ENCODE results near the gene HS1BP3.

HS1BP3 gene

DNA sequence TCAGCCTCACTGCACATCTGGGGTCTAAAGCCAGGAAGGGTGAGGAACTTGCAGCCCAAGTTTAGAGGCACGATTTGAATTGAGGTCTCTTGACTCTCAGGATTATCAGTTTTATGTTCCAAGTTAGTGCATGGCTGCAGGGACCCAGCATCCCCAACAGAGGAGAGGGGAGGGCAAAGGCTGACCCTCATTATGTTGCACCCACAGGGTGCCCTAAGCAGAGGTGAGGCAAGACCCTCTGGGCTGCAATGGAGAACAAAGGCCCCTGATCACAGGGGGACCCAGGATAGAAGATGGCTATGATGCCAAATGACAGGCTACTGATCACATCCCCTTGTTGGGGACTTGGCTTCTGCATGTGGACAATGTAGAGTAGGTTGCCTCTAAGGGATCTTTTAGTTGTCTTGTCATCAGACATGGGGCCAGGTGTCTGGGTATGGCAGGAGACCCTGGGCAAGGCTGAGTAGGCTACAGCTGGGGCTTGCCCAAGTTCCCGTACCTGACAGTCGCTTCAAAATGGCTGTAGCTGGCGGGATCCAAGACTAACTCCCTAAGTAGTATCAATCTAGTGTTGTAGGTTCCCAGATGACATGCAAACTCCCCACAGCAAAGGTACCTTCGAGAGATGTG, 11.5 kb upstream of the HS1BP3 start:
- TF ChIP-seq, protein P1, sequence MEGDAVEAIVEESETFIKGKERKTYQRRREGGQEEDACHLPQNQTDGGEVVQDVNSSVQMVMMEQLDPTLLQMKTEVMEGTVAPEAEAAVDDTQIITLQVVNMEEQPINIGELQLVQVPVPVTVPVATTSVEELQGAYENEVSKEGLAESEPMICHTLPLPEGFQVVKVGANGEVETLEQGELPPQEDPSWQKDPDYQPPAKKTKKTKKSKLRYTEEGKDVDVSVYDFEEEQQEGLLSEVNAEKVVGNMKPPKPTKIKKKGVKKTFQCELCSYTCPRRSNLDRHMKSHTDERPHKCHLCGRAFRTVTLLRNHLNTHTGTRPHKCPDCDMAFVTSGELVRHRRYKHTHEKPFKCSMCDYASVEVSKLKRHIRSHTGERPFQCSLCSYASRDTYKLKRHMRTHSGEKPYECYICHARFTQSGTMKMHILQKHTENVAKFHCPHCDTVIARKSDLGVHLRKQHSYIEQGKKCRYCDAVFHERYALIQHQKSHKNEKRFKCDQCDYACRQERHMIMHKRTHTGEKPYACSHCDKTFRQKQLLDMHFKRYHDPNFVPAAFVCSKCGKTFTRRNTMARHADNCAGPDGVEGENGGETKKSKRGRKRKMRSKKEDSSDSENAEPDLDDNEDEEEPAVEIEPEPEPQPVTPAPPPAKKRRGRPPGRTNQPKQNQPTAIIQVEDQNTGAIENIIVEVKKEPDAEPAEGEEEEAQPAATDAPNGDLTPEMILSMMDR (IDR thresholded peaks at IDR 0.05; ENCODE audit: unreplicated experiment in 3 of 3): no peak
- Mint-ChIP-seq H3K36me3 (ENCODE audit: low read depth) (no peaks in the 10 kb centered on the region), H3K27me3 (ENCODE audit: low read depth) (peaks cover 95% of the 10 kb centered on the region), H3K4me3 (no peak overlapping the region), H3K27ac (no peak overlapping the region), H3K4me1 (peaks cover 9% of the 10 kb centered on the region), H3K9me3 (no peaks in the 10 kb centered on the region)

DNA sequence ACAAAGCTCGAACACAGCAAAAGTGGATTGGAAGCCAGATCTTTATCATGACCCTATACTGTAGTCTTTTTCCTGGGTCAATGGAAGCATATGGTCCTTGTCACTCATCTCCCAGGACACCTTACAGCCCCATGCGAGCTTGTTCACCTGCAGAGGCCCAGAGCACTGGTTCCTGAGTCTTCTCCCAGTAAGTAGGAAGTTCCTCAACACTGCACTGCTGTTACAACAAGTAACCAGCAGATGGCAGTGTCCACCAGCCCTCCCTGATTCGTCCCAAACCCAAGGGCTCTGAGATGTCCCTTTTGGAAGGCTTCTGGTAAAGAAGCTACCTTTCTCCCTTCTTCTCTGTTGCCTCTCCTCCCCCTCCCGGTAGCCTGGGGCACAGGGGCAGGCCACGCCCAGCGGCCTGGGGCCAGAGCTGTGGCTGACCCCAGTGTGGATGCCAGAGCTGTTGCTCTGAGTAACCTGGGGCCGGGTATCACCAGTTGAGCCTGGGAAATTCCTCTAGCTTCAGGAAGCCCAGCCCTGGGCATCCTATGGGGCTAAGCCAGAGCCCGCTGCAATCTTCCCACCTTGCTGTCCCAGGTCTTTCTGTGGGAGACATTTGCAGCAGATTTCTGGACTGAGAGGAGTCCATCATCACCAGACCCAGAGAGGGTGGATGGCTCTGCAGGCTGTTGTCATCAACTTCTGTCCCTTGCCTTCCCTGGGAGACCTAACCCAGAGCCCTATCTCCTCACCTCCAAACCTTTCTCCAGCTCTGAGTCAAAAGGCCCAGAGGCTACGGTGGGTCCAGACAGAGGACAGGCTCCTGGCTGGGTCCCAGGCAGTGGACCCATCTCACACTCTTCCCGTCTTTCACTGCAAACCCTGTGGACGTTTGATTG, 10.8 kb upstream of the HS1BP3 start:
- TF ChIP-seq, protein P1 (IDR thresholded peaks at IDR 0.05; ENCODE audit: unreplicated experiment in 3 of 3): peak; percentile 93 to 97 (median 96)
- Mint-ChIP-seq H3K4me3 (no peak overlapping the region), H3K36me3 (ENCODE audit: low read depth) (no peaks in the 10 kb centered on the region), H3K27ac (no peak overlapping the region), H3K4me1 (peaks cover 9% of the 10 kb centered on the region), H3K9me3 (no peaks in the 10 kb centered on the region), H3K27me3 (ENCODE audit: low read depth) (peaks cover 99% of the 10 kb centered on the region)

DNA sequence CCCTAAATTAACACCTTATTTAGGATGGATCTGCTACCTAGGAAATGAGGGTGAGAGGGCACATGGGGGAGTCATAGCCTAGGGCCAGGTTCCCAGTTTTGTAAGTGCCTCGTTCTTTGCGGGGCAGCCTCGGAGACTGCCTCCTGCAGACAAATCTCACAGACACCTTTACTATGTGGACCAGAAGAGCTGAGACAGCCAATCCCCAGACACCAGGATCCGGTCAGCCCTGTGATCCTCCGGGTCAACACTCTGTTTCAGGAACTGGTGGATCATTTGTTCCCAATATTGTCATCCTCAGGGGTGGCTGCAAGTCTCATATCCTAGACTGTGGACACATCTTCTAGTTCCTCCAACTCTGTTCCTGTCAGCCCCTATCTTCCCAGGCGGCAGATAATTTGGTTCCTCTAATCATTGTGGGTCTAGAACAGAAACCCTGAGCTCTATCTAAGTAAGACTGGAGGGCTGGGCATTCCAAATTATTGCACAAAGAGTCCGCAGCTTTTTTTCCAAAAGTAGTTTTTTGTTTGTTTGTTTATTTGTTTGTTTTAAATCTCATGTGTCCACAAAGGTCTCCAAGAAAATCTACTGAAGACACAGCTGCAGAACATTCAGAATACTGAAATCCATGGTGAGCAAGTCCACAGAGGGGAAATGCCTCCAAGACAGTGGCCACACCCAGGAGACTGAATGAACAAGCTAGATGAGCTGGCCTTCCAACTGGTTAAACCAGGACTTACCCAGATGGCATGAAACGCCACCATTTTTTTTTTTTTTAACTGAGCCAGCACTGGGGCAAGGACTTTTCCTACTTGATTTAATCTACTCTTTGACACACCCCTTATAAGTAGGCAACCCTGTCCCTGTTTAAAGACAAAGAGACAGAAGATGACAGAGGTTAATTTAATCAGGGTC, 9.9 kb upstream of the HS1BP3 start:
- Mint-ChIP-seq H3K9me3 (no peaks in the 10 kb centered on the region), H3K4me1 (peaks cover 9% of the 10 kb centered on the region), H3K27me3 (ENCODE audit: low read depth) (peaks cover 91% of the 10 kb centered on the region), H3K4me3 (no peak overlapping the region), H3K27ac (no peak overlapping the region), H3K36me3 (ENCODE audit: low read depth) (no peaks in the 10 kb centered on the region)
- TF ChIP-seq, protein P1 (IDR thresholded peaks at IDR 0.05; ENCODE audit: unreplicated experiment in 3 of 3): no peak

DNA sequence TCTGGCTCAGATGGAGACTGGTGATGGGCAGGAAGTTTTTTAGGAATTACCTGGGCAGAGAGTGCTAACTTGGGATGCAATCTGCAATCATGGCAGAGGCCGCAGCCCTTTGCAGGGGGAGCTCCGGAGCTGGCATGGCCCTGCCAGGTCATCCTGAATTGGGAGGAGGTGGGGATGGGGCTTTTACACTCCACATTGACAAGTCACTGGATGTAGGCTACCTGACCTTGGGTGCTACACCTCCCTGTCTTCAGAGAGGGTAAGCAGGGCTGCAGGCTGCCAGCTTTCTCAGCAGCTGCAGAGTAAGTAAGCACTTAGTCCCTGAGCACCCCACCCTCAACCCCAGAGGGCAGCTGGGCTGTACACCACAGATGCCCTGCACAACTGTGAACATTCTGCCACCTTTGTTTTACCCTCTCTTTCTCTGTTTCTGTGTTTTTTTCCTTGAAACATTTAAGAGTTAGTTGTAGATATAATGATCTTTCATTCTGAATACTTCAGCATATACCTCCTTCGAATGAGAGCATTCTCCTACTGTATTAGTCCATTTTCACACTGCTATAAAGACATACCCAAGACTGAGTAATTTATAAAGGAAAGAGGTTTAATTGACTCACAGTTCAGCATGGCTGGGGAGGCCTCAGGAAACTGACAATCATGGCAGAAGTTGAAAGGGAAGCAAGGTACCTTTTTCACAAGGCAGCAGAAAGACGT, 6.8 kb upstream of the HS1BP3 start:
- TF ChIP-seq, protein P1 (IDR thresholded peaks at IDR 0.05; ENCODE audit: unreplicated experiment in 3 of 3): no peak
- H3K27ac Mint-ChIP-seq: no peak overlapping the region
- no peak overlapping the region for H3K4me3 Mint-ChIP-seq
- H3K36me3 Mint-ChIP-seq (ENCODE audit: low read depth): no peaks in the 10 kb centered on the region
- H3K27me3 Mint-ChIP-seq (ENCODE audit: low read depth): peaks cover 77% of the 10 kb centered on the region
- no peaks in the 10 kb centered on the region for H3K9me3 Mint-ChIP-seq
- no peaks in the 10 kb centered on the region for H3K4me1 Mint-ChIP-seq

DNA sequence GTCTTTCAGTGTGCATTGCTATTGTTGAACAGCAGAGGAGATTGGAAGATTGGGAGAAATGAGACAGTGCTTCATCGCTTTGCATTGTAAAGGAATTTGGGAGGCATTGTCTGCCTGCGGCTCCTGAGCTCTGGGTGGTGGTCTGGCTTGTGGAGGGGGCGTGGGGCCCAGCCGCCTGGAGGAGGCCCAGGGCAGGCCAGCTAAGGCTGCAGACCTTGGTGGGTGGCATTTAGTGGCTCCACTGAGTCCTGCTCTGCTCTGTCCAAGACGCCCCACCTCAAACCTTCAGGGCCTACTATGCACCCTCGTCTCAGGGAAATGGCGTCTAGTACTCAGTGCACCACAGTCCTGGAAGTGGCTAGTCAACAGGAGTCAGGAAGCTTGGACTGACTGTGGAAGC, 5.7 kb upstream of the HS1BP3 start:
- H3K27me3 Mint-ChIP-seq (ENCODE audit: low read depth): peaks cover 77% of the 10 kb centered on the region
- H3K4me3 Mint-ChIP-seq: no peak overlapping the region

More for the DNA sequence above, 5.7 kb upstream of the HS1BP3 start:
- H3K4me1 Mint-ChIP-seq: no peaks in the 10 kb centered on the region
- H3K27ac Mint-ChIP-seq: no peak overlapping the region
- TF ChIP-seq, protein P1 (IDR thresholded peaks at IDR 0.05; ENCODE audit: unreplicated experiment in 3 of 3): no peak
- H3K9me3 Mint-ChIP-seq: no peaks in the 10 kb centered on the region
- H3K36me3 Mint-ChIP-seq (ENCODE audit: low read depth): no peaks in the 10 kb centered on the region

All from nephron (organoid).